Measurements from ENCODE around the gene ABHD12. TPM values are rescaled to one million over a fixed set of nuclear protein-coding genes. Genes with fewer than 3 reads are reported as not detected.
"Not testable (repeated sequence)": the region's sequence is repeated elsewhere in the genome, so short reads cannot be mapped to it uniquely, and the experiment has no call there.

The ABHD12 gene
- total RNA-seq, 1 donor from 2014 or later, result 24.9 TPM

DNA sequence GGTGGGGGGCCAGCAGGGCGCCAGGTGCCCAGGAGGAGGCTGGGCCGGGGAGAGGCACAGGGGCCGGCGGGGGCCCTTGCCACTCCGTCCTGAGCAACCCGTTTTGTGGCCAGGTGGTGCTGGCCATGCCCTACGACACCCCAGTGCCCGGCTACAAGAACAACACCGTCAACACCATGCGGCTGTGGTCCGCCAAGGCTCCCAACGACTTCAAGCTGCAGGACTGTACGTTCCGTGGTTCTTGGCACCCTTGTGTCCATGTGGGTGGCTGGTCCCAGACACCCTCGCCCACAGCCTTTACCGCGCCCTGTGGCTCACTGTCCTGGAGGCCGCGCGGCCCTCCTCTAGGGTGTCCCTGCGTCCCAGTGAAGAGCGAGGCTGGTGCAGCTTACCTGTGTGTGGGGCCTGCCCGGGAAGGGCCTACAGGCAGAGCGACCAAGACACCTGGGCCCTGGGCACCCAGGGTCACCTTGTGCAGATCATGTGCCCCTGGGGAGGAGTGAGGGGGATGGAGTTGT is 114.0 kb downstream of the ABHD12 start:
- DNase-seq, result no peak

DNA sequence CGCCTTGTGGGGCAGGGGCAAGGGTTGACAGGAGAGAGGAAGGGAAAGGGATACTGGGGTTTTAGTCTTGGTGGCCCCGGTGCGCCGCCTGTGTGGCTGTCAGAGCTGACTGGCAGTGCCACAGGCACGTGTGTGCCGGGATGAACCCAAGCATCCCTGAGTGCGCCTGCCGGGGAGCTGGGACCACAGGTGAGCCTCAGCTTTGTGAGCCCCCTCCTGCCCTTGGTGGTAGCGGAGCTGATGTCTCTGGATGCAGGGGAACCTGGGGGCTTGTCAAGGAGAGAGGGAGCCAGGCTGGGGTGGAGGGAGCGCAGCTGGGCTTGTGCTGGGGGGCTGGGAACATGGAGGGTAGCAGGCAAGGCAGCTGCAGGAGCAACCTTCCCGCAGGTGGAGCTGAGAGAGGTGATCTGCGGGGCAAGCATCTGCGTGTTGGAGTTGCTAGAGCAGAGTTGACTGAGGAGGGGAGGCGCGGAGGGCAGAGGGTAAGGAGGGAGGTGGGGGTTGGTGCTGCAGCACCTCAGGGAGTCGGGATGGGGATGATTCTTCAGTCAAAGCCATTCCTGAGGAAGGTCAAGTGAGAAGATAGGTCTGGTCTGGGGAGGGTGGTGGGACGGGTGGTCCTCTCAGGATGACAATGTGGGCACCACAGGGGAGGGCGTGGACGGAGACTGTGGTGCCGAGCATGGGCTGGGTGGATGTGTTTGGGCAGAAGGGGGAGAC is 114.7 kb downstream of the ABHD12 start:
- DNase-seq, result no peak

GRCh38 chr20:25274891-25275812 is 115.5 kb downstream of the ABHD12 start:
- DNase-seq, result no peak

- DNase-seq, result no peak
These were observed 116.2 kb downstream of the ABHD12 start for GRCh38 chr20:25274481-25274880.

- DNase-seq, result peak; percentile 26
These were observed 116.9 kb downstream of the ABHD12 start for GRCh38 chr20:25273541-25274358.

GRCh38 chr20:25273046-25273445 is 117.6 kb downstream of the ABHD12 start:
- DNase-seq, result no peak

DNA sequence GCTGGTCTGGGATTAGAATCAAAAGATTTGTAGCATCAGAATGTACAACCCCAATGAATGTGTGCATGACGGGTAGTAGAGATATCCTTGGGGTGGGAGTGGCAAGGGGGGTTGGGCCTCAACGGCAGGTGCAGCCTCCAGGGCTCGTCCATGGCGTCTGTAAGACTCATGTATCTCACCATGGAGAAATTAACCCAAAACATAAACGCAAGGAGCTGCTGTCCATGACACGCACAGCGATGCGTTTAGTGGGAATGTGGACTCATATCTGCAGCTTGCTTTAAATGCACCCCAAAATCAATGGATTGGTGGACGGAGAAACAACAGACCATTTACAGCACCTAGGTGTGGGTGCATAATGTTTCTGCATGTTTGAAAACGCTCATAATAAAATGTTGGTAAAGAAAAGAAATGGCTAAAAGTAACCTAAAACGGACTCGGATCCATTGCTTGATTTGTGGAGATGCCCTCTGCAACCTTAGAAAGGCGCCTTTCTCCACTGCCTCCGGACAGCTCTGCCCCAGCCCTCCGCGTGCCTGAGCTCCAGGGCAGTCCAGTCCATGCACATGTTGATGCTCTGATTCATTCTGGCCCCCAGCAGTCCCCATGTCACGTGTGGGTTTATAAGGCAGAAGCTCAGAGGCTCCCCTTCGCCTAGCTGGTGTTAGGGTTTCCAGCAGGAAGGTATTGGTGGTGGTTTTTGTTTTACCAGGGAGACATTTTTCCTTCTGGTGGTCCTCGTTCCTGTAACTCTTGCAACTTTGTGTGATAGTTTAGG is 118.2 kb downstream of the ABHD12 start:
- DNase-seq, result no peak

- no peak for DNase-seq
These were observed 119.0 kb downstream of the ABHD12 start for GRCh38 chr20:25271486-25272222.

DNA sequence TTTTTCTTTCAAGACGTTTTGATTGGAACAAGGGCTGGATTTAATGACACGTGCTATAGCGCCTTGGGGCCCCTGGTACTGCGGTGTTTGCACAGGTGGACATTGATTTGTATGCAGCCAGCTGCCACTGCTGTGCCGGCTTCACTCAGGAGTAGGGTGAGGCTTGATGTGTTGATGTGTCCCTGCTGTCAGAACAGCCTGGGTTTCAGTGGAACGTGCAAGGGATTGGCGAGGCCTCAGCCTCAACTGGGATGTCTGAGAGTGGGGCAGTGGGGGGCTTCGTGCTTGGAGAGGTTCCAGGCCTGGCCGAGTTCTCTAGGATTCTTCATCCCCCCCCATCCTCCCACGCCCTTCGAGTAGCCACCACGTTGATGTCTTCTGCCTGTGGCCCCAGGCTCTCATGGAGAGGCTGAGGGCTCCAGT is 119.8 kb downstream of the ABHD12 start:
- no peak for DNase-seq

GRCh38 chr20:25269833-25270170 is 120.8 kb downstream of the ABHD12 start:
- no peak for DNase-seq

DNA sequence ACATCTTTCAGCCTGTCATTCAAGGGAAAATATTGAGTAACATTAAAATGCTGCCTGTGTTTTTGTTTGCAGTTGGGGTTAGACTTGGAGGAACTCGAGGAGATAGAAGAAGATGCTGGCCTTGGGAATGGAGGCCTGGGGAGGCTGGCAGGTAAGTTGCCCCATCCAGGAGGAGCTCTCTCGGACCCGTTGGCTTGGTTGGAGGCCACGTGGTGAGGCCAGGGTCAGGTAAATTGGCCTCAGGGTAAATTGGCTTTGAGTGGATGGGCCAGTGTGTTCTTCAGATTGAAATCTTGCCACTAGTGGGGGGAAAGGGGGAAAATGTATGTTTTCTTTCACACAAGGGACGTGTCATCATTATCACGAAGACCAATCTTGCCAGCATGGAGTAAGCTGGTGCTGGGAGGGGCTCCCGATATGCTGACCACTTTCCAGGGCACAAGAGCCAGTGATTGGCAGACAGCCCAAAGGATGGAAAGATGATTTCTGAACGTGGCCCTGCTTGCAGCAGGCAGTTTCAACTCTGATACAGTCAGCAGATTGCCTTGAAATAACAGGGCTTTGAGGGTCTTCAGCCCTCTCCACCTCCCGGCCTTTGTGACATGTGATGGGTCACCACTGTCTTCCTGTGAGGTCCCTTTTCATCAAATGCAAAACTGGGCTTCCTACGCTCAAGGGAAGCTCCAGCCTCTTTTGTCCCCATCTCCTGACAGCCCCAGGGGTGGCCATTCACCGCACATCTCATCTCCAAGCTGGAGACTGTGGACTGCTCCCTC is 121.4 kb downstream of the ABHD12 start:
- DNase-seq, result no peak

DNA sequence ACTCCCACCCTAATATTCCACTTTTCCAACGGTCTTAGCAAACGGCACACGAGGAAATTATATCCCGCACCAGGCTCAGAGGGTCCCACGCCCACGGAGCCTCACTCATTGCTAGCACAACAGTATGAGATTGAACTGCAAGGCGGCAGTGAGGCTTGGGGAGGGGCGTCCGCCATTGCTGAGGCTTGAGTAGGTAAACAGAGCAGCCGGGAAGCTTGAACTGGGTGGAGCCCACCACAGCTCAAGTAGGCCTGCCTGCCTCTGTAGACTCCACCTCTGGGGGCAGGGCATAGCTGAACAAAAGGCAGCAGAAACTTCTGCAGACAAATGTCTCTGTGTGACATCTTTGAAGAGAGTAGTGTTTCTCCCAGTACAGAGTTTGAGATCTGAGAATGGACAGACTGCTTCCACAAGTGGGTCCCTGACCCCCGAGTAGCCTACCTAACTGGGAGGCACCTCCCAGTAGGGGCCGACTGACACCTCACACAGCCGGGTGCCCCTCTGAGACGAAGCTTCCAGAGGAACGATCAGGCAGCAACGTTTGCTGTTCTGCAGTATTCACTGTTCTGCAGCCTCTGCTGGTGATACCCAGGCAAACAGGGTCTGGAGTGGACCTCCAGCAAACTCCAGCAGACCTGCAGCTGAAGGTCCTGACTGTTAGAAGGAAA is 129.7 kb downstream of the ABHD12 start:
- DNase-seq, result not testable (repeated sequence)

- no peak for DNase-seq
These were observed 130.8 kb downstream of the ABHD12 start for GRCh38 chr20:25259788-25260254.

- DNase-seq, result no peak
These were observed 131.3 kb downstream of the ABHD12 start for GRCh38 chr20:25259358-25259757.

DNA sequence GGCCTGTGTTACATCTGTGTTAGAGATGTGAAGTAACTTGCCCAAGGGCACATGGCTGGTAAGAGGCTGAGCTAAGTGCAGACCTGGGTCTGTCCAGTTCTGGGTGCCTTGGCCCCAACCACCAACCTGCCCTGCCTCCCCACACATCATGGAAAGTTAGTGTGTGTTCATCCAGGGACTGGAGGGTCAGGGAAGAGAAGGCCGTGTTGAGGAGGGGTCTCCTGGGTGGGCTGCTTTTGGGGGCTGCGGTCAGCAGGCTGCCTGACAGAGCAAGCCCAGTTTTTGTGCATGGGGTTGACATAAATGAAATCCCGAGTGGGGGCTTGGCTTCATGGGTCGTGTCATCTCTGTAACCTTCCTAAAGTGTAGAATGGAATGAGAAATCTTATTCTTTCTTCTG is 131.8 kb downstream of the ABHD12 start:
- DNase-seq, result no peak

DNA sequence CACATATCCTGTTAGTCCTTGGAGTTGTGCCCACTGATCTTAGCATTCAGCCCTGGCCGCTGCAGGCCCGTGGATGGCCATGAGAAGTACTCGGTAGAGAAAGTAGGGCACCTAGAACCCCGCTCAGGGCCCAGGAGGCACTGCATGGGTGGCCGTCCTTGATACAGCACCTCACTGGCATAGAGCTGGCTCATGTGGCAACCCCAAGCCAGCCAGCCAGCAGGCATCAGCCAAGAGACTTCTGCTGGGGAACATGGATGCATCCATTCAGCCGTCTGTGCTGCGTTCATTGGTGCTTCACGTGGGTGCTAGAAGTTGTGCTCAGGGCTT is 132.2 kb downstream of the ABHD12 start:
- no peak for DNase-seq

DNA sequence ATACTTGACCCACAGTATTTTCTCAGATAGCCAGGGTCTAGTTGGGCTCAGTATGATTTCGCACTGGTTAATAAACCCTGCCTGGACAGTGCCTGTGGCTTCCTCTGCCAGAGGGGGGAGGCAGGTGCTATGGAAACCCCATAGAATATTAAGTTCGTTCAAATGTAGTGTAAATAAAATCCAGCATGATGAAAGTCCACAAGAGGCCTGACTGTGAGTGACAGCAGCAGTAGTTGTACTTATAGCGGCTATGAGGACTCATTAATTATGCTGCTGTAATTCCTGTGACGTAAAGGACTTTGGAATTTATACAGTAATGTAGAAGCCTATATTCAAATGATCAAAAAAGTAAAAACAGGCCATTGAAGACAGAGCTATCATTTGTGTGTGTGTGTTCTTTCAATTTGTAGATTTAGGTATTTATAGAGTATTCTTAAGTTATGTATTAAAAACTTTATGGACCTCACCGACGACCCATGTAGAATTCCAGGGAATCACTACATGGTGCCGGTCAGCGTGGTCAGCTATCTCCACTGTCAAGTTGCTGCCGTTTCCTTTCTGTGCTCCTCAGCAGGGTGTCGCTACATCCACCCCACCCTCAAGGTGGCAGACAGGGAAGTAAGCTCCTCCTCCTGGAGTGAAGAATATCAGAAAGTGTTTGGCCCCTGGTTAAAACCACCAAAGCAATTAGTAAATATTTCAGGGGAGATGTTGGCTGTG is 132.7 kb downstream of the ABHD12 start:
- no peak for DNase-seq

GRCh38 chr20:25257130-25257529 is 133.5 kb downstream of the ABHD12 start:
- no peak for DNase-seq

All from tongue (tissue), 2 donors.